Hypothalamus (tissue), 51 donors: ENCODE measurements around the gene HMBS.
A peak's percentile ranks its signal among the peaks of the same experiment; 100 is the strongest.
"Not testable (repeated sequence)": the region's sequence is repeated elsewhere in the genome, so short reads cannot be mapped to it uniquely, and the experiment has no call there.

Experiments used
- DNase-seq, 51 donors: peaks; one replicate each; lab custom pipeline; 2025; lab: John Stamatoyannopoulos, UW

HMBS gene

GRCh38 chr11:119100994-119101758, 16.5 kb downstream of the HMBS start:
- no peak for DNase-seq

- peak; percentile 56 to 98 (median 83) for DNase-seq
Measured at GRCh38 chr11:119101759-119102423, 17.2 kb downstream of the HMBS start, which contains the start of gene DPAGT1. TSS of gene DPAGT1 (minus strand) at chr11:119101853. CDS start at chr11:119101655, 198 bp downstream.

GRCh38 chr11:119103161-119103664, 18.5 kb downstream of the HMBS start:
- not testable (repeated sequence) for DNase-seq

- DNase-seq: peak in 1 of 51 donors; percentile 13
Measured at GRCh38 chr11:119103793-119104192, 19.1 kb downstream of the HMBS start.

- peak; percentile 14 to 93 (median 81) for DNase-seq
Measured at GRCh38 chr11:119106564-119107537, 22.2 kb downstream of the HMBS start, which contains the start of gene C2CD2L. TSS of gene C2CD2L (plus strand) at chr11:119107344. CDS start at chr11:119107742, 398 bp downstream.

GRCh38 chr11:119107538-119108145, 23.0 kb downstream of the HMBS start:
- peak in 3 of 51 donors; percentile 24 to 49 (median 47) for DNase-seq

- DNase-seq: peak in 17 of 51 donors; percentile 7 to 53 (median 21)
Measured at GRCh38 chr11:119108146-119108856, 23.6 kb downstream of the HMBS start.

- no peak for DNase-seq
Measured at GRCh38 chr11:119108857-119109221, 24.2 kb downstream of the HMBS start.

GRCh38 chr11:119109843-119110242, 25.2 kb downstream of the HMBS start:
- DNase-seq: no peak

- DNase-seq: peak in 3 of 51 donors; percentile 20 to 52 (median 22)
Measured at GRCh38 chr11:119110439-119110838, 25.8 kb downstream of the HMBS start.

- no peak for DNase-seq
Measured at GRCh38 chr11:119111361-119111925, 26.8 kb downstream of the HMBS start.

- DNase-seq: no peak
Measured at GRCh38 chr11:119112314-119113020, 27.8 kb downstream of the HMBS start.

- DNase-seq: peak in 1 of 51 donors; percentile 38
Measured at GRCh38 chr11:119113716-119114115, 29.0 kb downstream of the HMBS start.

- DNase-seq: no peak
Measured at GRCh38 chr11:119114351-119114750, 29.7 kb downstream of the HMBS start.

- peak in 18 of 51 donors; percentile 13 to 42 (median 27) for DNase-seq
Measured at GRCh38 chr11:119115484-119116234, 31.0 kb downstream of the HMBS start.

- DNase-seq: no peak
Measured at GRCh38 chr11:119116235-119116594, 31.5 kb downstream of the HMBS start.

- DNase-seq: no peak
Measured at GRCh38 chr11:119116601-119117000, 31.9 kb downstream of the HMBS start.
